Ishikawa (cell line): ENCODE data around the gene GABPB2.

Experiments used
- CEBPB ChIP-seq: IDR thresholded peaks from 2 replicates; pipeline ENCODE4 v1.6.1; 2012
- CREB1 ChIP-seq: IDR thresholded peaks from 2 replicates; pipeline ENCODE4 v1.6.1; 2012; ENCODE audit warnings: low read depth
- EGR1 ChIP-seq: IDR thresholded peaks from 2 replicates; pipeline ENCODE4 v1.6.1; 2012
- EP300 ChIP-seq: IDR thresholded peaks from 2 replicates; pipeline ENCODE4 v1.6.1; 2012; ENCODE audit warnings: borderline replicate concordance
- FOXM1 ChIP-seq: IDR thresholded peaks from 2 replicates; pipeline ENCODE4 v1.6.1; 2012; ENCODE audit warnings: low read depth, borderline replicate concordance
- MAX ChIP-seq: IDR thresholded peaks from 2 replicates; pipeline ENCODE4 v1.6.1; 2012
- NFIC ChIP-seq: IDR thresholded peaks from 2 replicates; pipeline ENCODE4 v1.6.1; 2012
- RAD21 ChIP-seq: IDR thresholded peaks from 2 replicates; pipeline ENCODE4 v1.6.1; 2012; ENCODE audit warnings: low read depth
- REST ChIP-seq: IDR thresholded peaks from 2 replicates; pipeline ENCODE4 v1.6.1; 2012; ENCODE audit warnings: low read depth, mild to moderate bottlenecking
- TAF1 ChIP-seq: IDR thresholded peaks from 2 replicates; pipeline ENCODE4 v1.6.1; 2012; ENCODE audit warnings: low read depth, mild to moderate bottlenecking
- TCF12 ChIP-seq: IDR thresholded peaks from 2 replicates; pipeline ENCODE4 v1.6.1; 2012; ENCODE audit warnings: low read depth
- TEAD4 ChIP-seq: IDR thresholded peaks from 2 replicates; pipeline ENCODE4 v1.6.1; 2012
- USF1 ChIP-seq: IDR thresholded peaks from 2 replicates; pipeline ENCODE4 v1.6.1; 2012
- YY1 ChIP-seq: IDR thresholded peaks from 2 replicates; pipeline ENCODE4 v1.6.1; 2012; ENCODE audit warnings: low read depth
- ZBTB7A ChIP-seq: IDR thresholded peaks from 2 replicates; pipeline ENCODE4 v1.6.1; 2012; ENCODE audit warnings: low read depth

The GABPB2 gene

GRCh38 chr1:151098126-151098525 lies 27.6 kb downstream of the GABPB2 start:
- TF ChIP-seq ZBTB7A (no peak), MAX (no peak), YY1 (no peak), TAF1 (no peak), EGR1 (no peak)

GRCh38 chr1:151104630-151105029 lies 34.1 kb downstream of the GABPB2 start:
- no peak for TF ChIP-seq NFIC
- no peak for TF ChIP-seq CEBPB
- TF ChIP-seq CREB1: no peak
- TF ChIP-seq EP300: no peak
- no peak for TF ChIP-seq USF1
- no peak for TF ChIP-seq EGR1
- TF ChIP-seq ZBTB7A: no peak
- TF ChIP-seq TEAD4: no peak
- no peak for TF ChIP-seq TAF1
- TF ChIP-seq REST: no peak
- no peak for TF ChIP-seq FOXM1

GRCh38 chr1:151106894-151107293 lies 36.3 kb downstream of the GABPB2 start:
- TF ChIP-seq MAX: no peak
- no peak for TF ChIP-seq RAD21
- TF ChIP-seq TEAD4: no peak
- no peak for TF ChIP-seq FOXM1
- no peak for TF ChIP-seq EGR1
- TF ChIP-seq CREB1: no peak
- no peak for TF ChIP-seq TCF12

GRCh38 chr1:151108331-151108730 lies 37.8 kb downstream of the GABPB2 start:
- TF ChIP-seq YY1 (no peak), CEBPB (no peak), USF1 (no peak), REST (no peak), EP300 (no peak)

- TF ChIP-seq NFIC (no peak), RAD21 (no peak), MAX (no peak), EGR1 (no peak), FOXM1 (no peak), CEBPB (no peak), TCF12 (no peak), YY1 (no peak), CREB1 (no peak), REST (no peak), USF1 (no peak), TEAD4 (no peak), EP300 (no peak), ZBTB7A (no peak), TAF1 (no peak)
Measured at GRCh38 chr1:151113877-151114276, 43.3 kb downstream of the GABPB2 start.
